OCI-LY1 (cell line): Measurements from ENCODE around the gene EPC2.

ENCODE experiments used
- H2AFZ ChIP-seq: fragments of 200-600 bp; sonication (generic), shearing (Covaris generic); 2 replicates; pipeline ENCODE4 v1.6.0; 2014; ENCODE audit warnings: antibody characterized with exemption, mild to moderate bottlenecking, low read length
- H3F3A ChIP-seq: fragments of 200-600 bp; sonication (generic), shearing (Covaris generic); 2 replicates; pipeline ENCODE4 v1.6.0; 2014; ENCODE audit warnings: mild to moderate bottlenecking, antibody characterized with exemption, low read length, moderate library complexity; ENCODE audit not compliant: insufficient read depth
- H3K27ac ChIP-seq: fragments of 200-600 bp; sonication (generic); 2 replicates; pipeline ENCODE4 v1.5.1; 2014; ENCODE audit warnings: low read length, mixed run types, mild to moderate bottlenecking, low read depth; ENCODE audit not compliant: poor library complexity, severe bottlenecking
- H3K27me3 ChIP-seq: fragments of 200-600 bp; sonication (generic); 2 replicates; pipeline ENCODE4 v1.6.0; 2014; ENCODE audit warnings: antibody characterized with exemption, mild to moderate bottlenecking, low read length, moderate library complexity; ENCODE audit not compliant: insufficient read depth
- H3K36me3 ChIP-seq: fragments of 200-600 bp; sonication (generic); 2 replicates; pipeline ENCODE4 v1.6.1; 2014; ENCODE audit warnings: mild to moderate bottlenecking, antibody characterized with exemption, low read length, moderate library complexity, mixed read lengths; ENCODE audit not compliant: insufficient read depth
- H3K4me1 ChIP-seq: fragments of 200-600 bp; sonication (generic); 2 replicates; pipeline ENCODE4 v1.5.1; 2014; ENCODE audit warnings: mild to moderate bottlenecking, low read length, moderate library complexity; ENCODE audit not compliant: insufficient read depth, severe bottlenecking
- H3K4me2 ChIP-seq: fragments of 200-600 bp; sonication (generic), shearing (Covaris generic); 2 replicates; pipeline ENCODE4 v1.6.1; 2014; ENCODE audit warnings: low read length
- H3K4me3 ChIP-seq: fragments of 200-600 bp; sonication (generic); 2 replicates; pipeline ENCODE4 v1.5.1; 2014; ENCODE audit warnings: low read length, low read depth, mild to moderate bottlenecking, mixed read lengths; ENCODE audit not compliant: poor library complexity, severe bottlenecking
- H3K79me2 ChIP-seq: fragments of 200-600 bp; shearing (Covaris generic); 2 replicates; pipeline ENCODE4 v1.6.1; 2016; ENCODE audit warnings: mixed run types, low read length, mixed read lengths; ENCODE audit not compliant: insufficient read depth
- H3K9ac ChIP-seq: fragments of 200-600 bp; sonication (generic), shearing (Covaris generic); 2 replicates; pipeline ENCODE4 v1.6.1; 2014; ENCODE audit warnings: mild to moderate bottlenecking, low read length, mixed read lengths
- H3K9me2 ChIP-seq: fragments of 200-600 bp; sonication (generic), shearing (Covaris generic); 2 replicates; pipeline ENCODE4 v1.6.1; 2014; ENCODE audit warnings: low read depth, mild to moderate bottlenecking, low read length, mixed read lengths
- H3K9me3 ChIP-seq: fragments of 200-600 bp; shearing (Covaris generic); 2 replicates; pipeline ENCODE4 v1.6.1; 2014; ENCODE audit warnings: low read length, mixed read lengths
- H4K20me1 ChIP-seq: fragments of 200-600 bp; sonication (generic), shearing (Covaris generic); 2 replicates; pipeline ENCODE4 v1.6.0; 2016; ENCODE audit warnings: mild to moderate bottlenecking, low read length; ENCODE audit not compliant: insufficient read depth
- EZH2 ChIP-seq: fragments of 200-600 bp; sonication (generic), shearing (Covaris generic); IDR thresholded peaks from 2 replicates; pipeline ENCODE4 v1.8.0; 2017; ENCODE audit warnings: borderline replicate concordance, mixed run types, mild to moderate bottlenecking, antibody characterized with exemption, low read length, moderate library complexity, mixed read lengths
- TF ChIP-seq, protein P1 (sequence below): fragments of 200-600 bp; sonication (generic), shearing (Covaris generic); IDR thresholded peaks from 2 replicates; pipeline ENCODE4 v1.5.1; 2017; ENCODE audit warnings: mild to moderate bottlenecking, antibody characterized with exemption, low read length, moderate library complexity, mixed read lengths

Gene EPC2

DNA sequence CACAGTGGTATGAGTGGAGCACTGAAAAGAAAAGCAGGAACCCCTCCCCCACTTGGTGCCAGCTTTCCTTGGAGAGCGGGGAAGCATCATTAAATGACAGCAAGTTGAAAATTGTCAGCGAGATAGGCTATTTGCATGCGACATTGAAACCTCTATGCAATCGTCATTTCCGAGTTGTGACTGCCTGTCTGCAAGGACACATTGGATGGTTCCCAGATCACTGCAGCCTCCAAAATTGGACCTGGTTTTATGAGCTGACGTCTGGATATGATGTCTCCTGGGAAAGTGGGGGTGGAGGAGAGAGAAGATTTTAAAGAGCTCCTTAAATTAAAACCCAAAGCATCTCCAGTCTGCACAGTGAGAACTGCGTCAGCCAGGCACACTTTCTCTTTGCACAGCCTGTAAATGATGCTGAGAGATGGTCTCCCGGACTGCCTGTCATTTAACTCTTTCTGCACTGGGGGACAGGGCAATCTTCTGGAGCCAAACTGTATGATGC lies 172.7 kb downstream of the EPC2 start:
- no peaks in the 10 kb centered on the region for H3K79me2 ChIP-seq
- H2AFZ ChIP-seq = no peak overlapping the region
- peaks cover 4% of the 10 kb centered on the region for H3K4me1 ChIP-seq
- peak overlapping the region; percentile 39; the same call in 1 of the 2 replicates for H3K4me2 ChIP-seq
- no peaks in the 10 kb centered on the region for H4K20me1 ChIP-seq
- no peaks in the 10 kb centered on the region for H3K36me3 ChIP-seq
- no peaks in the 10 kb centered on the region for H3K9me2 ChIP-seq
- no peaks in the 10 kb centered on the region for H3K27me3 ChIP-seq
- H3K9me3 ChIP-seq = no peaks in the 10 kb centered on the region
- H3K9ac ChIP-seq = no peak overlapping the region
- no peak for TF ChIP-seq EZH2
- TF ChIP-seq, protein P1, sequence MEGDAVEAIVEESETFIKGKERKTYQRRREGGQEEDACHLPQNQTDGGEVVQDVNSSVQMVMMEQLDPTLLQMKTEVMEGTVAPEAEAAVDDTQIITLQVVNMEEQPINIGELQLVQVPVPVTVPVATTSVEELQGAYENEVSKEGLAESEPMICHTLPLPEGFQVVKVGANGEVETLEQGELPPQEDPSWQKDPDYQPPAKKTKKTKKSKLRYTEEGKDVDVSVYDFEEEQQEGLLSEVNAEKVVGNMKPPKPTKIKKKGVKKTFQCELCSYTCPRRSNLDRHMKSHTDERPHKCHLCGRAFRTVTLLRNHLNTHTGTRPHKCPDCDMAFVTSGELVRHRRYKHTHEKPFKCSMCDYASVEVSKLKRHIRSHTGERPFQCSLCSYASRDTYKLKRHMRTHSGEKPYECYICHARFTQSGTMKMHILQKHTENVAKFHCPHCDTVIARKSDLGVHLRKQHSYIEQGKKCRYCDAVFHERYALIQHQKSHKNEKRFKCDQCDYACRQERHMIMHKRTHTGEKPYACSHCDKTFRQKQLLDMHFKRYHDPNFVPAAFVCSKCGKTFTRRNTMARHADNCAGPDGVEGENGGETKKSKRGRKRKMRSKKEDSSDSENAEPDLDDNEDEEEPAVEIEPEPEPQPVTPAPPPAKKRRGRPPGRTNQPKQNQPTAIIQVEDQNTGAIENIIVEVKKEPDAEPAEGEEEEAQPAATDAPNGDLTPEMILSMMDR = no peak
- H3K27ac ChIP-seq = no peak overlapping the region
- H3F3A ChIP-seq = no peaks in the 10 kb centered on the region
- H3K4me3 ChIP-seq = no peak overlapping the region

DNA sequence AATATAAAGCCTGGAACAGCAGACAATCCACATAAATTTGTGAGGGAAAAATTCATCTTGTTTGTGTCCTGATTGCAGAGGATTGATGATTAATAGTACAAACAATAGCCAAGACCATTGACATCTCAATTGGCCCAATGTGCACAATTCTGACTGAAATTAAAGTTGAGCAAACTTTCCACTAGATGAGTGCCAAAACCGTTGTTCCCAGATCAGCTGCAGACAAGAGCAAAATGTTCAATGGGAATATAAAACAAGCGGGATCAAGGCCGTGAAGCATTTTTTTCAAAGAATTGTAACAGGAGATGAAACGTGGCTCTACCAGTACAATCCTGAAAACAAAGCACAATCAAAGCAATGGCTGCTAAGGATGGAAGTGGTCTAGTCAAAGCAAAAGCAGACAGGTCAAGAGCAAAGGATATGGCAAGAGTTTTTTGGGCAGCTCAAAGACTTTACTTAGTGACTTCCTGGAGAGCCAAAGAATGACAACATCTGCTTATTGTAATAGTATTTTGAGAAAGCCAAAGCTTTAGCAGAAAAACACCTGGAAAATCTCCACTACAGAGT lies 174.6 kb downstream of the EPC2 start:
- Histone ChIP-seq H3K27me3 (no peaks in the 10 kb centered on the region), H2AFZ (no peak overlapping the region), H3K79me2 (no peaks in the 10 kb centered on the region), H3F3A (no peaks in the 10 kb centered on the region), H3K4me3 (no peak overlapping the region), H3K4me2 (no peak overlapping the region), H3K4me1 (peaks cover under 1% of the 10 kb centered on the region), H4K20me1 (no peaks in the 10 kb centered on the region), H3K9me3 (no peaks in the 10 kb centered on the region), H3K9me2 (no peaks in the 10 kb centered on the region), H3K27ac (no peak overlapping the region), H3K36me3 (no peaks in the 10 kb centered on the region), H3K9ac (no peak overlapping the region)
- TF ChIP-seq EZH2 = no peak
- TF ChIP-seq, protein P1 = no peak

DNA sequence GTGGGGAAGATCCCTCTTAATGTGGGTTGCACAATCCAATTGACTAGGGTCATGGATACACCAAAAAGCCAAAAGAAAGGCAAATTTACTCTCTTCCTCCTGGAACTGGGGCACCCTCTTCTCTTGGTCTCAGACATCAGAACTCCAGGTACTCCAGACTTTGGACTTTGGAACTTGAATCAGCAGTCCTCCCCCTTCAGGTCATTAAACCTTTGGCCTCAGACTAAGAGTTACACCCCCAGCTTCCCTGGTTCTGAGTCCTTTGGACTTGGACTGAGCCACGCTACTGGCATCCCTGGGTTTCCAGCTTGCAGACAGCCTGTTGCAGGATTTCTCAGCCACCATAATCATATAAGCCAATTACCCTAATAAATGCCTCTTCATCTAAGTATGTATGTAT lies 179.6 kb downstream of the EPC2 start:
- no peaks in the 10 kb centered on the region for H3K9me3 ChIP-seq
- TF ChIP-seq EZH2 = no peak
- TF ChIP-seq, protein P1 = no peak

More for the DNA sequence above, 179.6 kb downstream of the EPC2 start:
- H3K4me1 ChIP-seq = no peaks in the 10 kb centered on the region
- H3K9me2 ChIP-seq = no peaks in the 10 kb centered on the region
- no peaks in the 10 kb centered on the region for H4K20me1 ChIP-seq
- H3K27me3 ChIP-seq = no peaks in the 10 kb centered on the region
- H3K9ac ChIP-seq = no peak overlapping the region
- no peak overlapping the region for H3K27ac ChIP-seq
- no peak overlapping the region for H2AFZ ChIP-seq
- H3F3A ChIP-seq = no peaks in the 10 kb centered on the region
- H3K4me3 ChIP-seq = no peak overlapping the region
- H3K79me2 ChIP-seq = no peaks in the 10 kb centered on the region
- H3K36me3 ChIP-seq = no peaks in the 10 kb centered on the region
- H3K4me2 ChIP-seq = no peak overlapping the region
